Measurements from ENCODE around the gene LY6G5B.

Gene LY6G5B

DNA sequence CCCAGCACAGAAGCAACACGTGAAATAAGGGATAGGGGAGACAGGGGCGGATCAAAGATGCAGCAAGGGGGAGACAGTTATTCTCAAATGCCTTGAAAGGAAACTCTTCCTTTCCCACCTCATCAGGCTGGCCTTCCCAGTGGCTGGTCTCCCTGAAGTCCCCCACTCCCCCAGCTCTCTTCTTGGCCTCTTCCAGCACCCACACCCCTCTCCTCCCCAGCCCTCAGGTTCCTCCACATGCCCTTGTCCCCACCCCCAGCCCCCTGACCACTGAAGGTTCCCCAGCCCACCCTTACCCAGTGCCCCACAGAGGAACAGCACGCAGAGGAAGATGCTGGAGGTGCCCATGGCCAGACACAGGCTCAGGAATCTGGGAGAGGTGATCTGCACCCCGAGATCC, 43.7 kb downstream of the LY6G5B start:
- DNase-seq (ENCODE audit: extremely low read depth in 1 of 2, low read depth in 1 of 2), result no peak

DNA sequence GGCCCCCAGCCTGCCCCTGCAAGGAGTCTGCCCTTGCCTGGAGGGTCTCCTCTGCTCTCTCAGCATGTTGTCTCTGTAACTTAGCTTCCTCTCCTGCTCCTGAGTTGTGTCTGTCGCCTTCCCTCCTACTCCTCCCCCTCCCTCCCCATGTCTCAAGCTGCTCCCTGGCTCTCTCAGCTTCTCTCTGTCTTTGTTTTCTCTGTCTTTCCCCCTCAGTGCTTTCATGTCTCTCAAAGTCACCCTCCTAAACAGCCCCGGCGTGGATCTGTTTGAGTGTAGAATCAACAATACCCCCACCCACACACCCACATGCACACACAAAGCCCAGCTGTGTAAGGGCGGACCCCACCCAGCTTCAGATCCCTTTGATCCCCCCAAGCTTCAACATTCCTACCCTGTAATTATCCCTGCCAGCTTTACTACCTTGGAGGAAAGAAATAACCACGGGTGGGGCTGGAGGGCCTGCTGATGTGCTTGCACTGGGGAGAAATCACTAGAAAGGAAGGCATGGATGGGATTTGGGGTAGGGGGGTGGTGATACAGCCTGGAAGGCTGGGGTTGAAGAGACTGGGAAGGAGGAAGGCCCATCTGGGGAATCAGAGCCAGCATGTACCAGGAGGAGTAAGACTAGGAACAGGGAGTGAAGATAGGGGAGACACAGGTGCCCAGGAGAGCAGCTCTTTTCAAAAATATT, 44.4 kb downstream of the LY6G5B start:
- DNase-seq (ENCODE audit: extremely low read depth in 1 of 2, low read depth in 1 of 2), result no peak

DNA sequence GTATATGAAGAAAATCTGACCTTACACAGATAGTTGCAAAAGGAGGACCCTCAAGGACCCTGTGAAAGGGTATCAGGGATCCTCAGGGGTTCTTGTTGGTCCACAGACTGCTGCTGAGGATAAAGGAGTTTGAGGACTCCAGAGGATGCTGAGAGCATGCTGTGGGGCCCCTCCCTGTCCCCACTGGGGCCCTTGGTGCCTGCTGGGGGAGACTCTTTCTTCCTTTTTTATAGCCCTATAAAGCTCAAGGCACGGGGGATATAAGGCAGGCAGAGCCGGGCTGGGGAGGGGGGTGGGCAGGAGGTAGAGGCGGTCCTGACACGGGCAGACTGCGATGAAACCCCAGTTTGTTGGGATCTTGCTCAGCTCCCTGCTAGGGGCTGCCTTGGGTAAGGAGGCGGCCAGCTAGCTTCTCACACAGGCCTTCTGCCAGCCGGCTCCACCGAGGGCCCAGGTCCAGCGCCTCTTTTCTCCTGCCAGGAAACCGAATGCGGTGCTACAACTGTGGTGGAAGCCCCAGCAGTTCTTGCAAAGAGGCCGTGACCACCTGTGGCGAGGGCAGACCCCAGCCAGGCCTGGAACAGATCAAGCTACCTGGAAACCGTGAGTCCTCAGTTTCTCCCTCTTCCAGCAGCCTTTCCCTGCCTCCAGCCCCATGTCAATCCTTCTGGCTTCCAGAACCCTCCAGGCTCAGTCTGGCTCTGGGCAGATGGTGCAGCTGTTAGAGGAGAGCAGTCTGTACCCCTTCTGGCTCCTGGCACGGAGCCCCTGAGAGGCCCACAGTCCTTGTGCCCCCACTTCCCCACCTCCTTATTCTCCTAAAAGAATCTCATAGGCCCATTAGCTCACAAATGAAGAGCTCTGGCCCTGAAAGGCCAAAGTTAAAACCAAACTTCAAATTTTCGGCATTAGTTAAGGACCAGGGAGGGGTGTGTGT, 45.5 kb downstream of the LY6G5B start, which contains the start of gene LY6G6D:
Gene LY6G6D (plus strand): TSS at position 327 of the 937 bp plus-strand sequence. CDS start 8 bp downstream, at position 335.
- no peak for DNase-seq (ENCODE audit: extremely low read depth in 1 of 2, low read depth in 1 of 2)

DNA sequence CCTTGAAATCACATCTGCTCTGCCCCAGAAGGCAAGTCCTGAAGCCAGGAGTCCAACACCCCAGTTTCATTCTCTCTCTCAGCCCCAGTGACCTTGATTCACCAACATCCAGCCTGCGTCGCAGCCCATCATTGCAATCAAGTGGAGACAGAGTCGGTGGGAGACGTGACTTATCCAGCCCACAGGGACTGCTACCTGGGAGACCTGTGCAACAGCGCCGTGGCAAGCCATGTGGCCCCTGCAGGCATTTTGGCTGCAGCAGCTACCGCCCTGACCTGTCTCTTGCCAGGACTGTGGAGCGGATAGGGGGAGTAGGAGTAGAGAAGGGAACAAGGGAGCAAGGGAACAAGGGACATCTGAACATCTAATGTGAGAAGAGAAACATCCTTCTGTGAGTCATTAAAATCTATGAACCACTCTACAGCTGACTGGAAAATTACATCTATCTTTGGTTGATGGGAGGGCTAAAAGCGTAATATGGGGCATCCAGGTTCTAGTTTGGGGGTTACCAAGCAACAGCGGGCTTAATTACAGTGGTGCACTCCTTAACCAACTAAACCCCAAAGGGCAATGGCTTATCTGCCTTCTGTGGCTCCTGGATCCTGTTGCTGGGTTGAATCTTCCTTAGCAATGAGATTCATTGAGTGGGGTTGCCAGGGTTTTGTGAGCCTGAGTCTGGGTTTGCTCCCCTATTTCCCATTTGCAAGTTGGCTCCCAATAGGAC, 47.9 kb downstream of the LY6G5B start:
- DNase-seq (ENCODE audit: extremely low read depth in 1 of 2, low read depth in 1 of 2), result no peak

DNA sequence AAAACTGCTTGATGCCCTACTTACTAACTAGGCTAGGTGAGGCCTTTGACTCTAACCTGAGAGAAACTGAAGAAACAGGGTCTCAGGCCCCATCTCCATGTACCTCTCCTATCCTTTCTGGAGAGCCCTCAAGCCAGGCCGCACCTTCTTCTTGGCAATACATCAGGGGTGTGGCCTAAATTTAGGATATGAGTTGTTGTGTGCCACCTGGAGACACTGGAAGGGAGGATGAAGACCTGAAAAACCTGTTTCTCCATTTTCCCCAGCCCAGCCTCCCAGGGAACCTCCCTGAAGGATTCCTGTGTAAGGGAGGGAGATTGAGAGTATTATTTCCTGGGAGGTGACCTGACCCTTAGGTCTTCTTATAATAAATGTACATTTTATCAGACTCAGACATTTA, 48.5 kb downstream of the LY6G5B start:
- no peak for DNase-seq (ENCODE audit: extremely low read depth in 1 of 2, low read depth in 1 of 2)

DNA sequence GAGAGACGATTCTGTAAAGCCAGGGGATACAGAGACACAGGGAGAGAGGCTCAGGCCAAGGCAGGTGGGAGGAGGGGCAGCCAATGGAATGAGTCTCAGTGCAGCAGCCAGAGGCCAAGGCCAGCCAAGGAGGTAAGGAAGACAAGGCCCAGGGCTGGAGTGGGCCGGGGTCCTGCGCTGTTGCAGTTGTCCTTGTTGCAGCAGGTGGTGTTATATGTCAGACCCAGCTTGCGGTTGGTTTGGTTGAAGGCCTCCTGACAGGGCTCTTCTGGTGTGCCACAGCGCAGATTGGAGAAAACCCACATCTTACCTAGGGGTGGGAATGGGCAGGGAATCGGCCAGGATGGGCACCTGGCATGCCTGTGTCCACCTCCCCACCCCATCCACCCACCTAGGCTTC, 49.2 kb downstream of the LY6G5B start:
- DNase-seq (ENCODE audit: extremely low read depth in 1 of 2, low read depth in 1 of 2), result no peak

DNA sequence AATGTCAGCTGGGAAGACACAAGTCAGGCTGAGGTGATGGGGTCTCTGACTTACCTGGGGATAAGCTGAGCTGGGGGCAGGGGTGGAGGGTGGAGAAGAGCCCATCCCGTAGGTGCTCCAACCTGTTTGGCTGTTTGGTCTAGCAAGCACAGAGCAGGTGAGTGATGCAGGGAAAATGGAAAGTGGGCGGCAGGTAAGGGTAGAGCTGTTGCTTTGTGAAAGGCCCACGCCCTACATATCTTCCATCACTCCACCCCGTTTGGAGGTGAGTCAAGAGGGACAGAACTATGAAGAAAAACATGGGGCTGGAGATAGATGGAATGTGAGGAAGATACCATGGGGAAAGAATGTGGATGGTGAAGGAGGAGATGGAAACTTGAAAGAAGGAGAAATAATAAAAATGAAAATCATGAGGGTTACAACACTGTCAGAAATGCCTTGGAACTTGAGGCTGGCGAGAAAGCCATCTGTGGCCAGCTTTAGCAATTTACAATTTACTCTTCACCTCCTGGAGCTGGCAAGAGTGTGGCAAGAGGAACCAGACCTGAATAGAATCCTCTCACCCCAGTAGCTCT, 50.5 kb downstream of the LY6G5B start:
- DNase-seq (ENCODE audit: extremely low read depth in 1 of 2, low read depth in 1 of 2), result no peak

DNA sequence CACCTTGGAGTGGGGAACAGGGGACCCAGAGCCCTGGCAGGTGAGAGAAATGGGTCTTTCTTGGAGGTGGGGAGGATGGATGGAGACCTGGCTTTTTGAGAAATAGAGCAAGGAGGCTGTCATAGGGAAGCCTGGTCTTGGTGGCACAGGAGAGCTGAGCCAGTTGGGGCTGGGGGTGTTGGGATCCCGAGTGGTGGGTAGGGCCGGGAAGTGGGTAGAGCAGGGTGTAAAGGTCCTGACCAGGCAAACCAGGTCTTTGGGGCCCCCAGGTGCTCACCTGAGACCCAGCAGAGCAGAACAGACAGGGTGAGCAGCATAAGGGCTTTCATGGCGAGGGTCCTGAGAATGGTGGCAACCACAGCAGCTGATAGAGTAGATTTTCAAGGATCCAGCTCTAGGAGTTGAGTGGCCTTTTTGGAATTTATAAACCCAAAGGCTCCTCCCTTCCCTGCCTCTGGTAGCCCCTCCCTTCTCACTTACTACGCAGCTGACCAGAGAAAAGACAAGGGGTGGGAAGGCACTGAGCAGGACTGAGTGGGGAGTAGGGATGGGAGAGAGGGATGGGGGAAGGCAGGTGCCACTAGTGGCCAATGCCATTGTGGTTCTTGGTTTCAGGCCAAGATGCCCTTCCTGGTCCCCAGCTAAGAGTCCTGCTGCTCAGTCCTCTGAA, 51.7 kb downstream of the LY6G5B start, which contains the start of gene LY6G6C:
Gene LY6G6C (minus strand): TSS at position 396 of the 670 bp plus-strand sequence. CDS start 67 bp downstream, at position 329.
- DNase-seq (ENCODE audit: extremely low read depth in 1 of 2, low read depth in 1 of 2), result no peak

DNA sequence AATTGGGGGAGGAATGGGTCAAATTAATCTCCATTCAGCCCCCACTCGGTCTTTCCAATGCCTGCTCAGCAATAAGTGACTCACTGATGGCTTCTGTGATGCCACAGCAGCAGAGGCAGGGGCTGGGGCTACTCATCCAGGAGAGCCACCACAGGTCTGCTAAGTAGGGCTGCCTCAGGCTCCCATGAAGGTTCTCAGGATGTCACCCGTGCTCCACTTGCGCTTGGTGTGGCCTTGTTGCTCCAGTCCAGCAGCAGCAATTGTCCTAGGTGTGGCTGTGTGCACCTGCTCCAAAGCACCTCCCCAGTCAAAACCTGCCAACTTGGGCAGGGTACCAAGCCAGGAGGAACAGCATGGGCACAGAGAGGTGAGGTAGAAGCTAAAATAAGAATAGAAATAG, 52.4 kb downstream of the LY6G5B start:
- no peak for DNase-seq (ENCODE audit: extremely low read depth in 1 of 2, low read depth in 1 of 2)
